Hepatocyte (in vitro differentiated cells): Measurements from ENCODE around the gene KRTAP5-4.

Experiments used
- CTCF ChIP-seq: fragments of 200-600 bp; sonication (generic); IDR thresholded peaks from 2 replicates; pipeline ENCODE4 v1.5.1; 2016; ENCODE audit warnings: antibody characterized with exemption, mild to moderate bottlenecking; ENCODE audit not compliant: poor library complexity
- EZH2 ChIP-seq: fragments of 200-600 bp; sonication (generic); IDR thresholded peaks from 2 replicates; pipeline ENCODE4 v1.6.1; 2016; ENCODE audit warnings: antibody characterized with exemption, mild to moderate bottlenecking, borderline replicate concordance
- EZH2phosphoT487 ChIP-seq: fragments of 200-600 bp; sonication (generic); IDR thresholded peaks from one replicate; pipeline ENCODE4 v1.6.1; 2018; ENCODE audit warnings: antibody characterized with exemption, mild to moderate bottlenecking, low read depth, moderate library complexity; ENCODE audit not compliant: unreplicated experiment, severe bottlenecking

- TF ChIP-seq CTCF (no peak), EZH2phosphoT487 (no peak), EZH2 (no peak)
These were observed 32.6 kb upstream of the KRTAP5-4 start for GRCh38 chr11:1654388-1655167.
